AG09319 (cell line): ENCODE results near the gene CDH3.

Source experiments
- DNase-seq: peaks from one replicate; pipeline ENCODE4 v3.0.0-alpha.2; 2010; ENCODE audit warnings: low read depth; ENCODE audit errors: extremely low read depth
- CTCF ChIP-seq: IDR thresholded peaks from 2 replicates; pipeline ENCODE4 v1.5.1; 2011; ENCODE audit warnings: low read depth, mild to moderate bottlenecking, inconsistent platforms, low read length, moderate library complexity

Gene CDH3

GRCh38 chr16:68642047-68642435, 3.1 kb upstream of the CDH3 start:
- TF ChIP-seq CTCF = no peak
- no peak for DNase-seq

DNA sequence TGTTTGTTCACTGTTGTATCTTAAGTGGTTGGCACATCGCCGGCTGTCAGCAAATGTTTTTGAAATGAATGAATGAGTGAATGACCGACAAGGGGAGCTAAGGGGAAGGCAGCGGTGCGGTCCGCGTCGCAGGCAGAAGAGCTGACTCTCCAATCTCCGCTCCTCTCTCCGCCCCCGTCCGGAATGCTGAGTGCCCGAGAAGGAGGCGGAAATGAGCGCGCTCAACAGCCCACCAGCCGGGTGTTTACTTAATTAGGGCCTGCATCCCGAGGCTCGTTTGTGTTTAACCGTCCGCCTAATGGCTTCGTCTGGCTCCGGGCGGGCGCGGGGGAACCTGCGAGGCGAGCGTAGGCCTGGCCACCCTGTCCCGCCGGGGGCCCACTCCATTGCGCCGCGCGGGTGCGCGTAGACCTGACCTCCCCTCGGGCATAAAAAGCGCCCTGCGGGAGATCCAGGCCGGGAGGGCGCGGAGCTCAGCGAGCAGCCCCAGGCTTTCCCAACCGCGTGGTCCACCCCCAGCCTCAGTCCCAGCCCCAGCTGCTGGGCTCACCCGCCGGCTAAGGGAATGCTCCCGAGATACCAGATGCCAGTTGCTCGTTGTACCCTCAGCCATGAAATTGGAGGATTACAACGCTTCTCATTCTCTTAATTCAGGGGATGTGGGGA, 2.5 kb upstream of the CDH3 start:
- TF ChIP-seq CTCF = no peak
- no peak for DNase-seq

DNA sequence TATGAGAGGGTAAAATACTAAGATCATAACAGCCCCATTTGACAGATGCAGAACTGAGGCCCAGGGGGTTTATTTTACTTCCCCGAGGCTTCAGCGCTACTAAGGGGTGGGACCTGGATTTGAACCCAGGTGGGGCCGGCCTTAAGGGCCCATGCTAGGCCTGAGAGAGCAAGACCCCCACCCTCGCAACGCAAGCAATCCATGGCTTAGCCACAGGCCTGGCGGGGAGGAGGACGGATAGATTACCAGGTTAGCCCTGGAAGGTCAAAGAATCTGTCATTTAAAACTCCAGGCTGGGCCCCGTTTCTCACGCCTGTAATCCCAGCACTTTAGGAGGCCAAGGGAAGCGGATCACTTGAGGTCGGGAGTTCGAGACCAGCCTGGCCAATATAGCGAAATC, 1.9 kb upstream of the CDH3 start:
- no peak for DNase-seq
- TF ChIP-seq CTCF = no peak

GRCh38 chr16:68643847-68644246, 1.3 kb upstream of the CDH3 start:
- DNase-seq = no peak
- TF ChIP-seq CTCF = no peak

DNA sequence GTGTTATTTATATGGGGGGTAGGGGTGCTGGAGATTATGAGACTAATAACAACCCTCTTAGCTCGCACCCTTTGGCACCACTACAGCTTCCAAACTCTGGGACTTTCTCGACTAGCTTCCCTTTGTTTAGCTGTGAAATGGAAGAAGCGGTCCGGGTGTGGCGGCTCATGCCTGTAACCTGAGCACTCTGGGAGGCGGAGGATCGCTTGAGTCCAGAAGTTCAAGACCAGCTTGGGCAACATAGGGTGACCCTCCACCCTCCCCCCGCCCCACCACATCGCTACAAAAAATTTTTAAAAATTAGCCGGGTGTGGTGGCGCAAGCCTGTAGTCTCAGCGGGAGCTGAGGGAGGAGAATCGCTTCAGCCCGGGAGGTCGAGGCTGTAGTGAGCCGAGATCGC, 814 bp upstream of the CDH3 start:
- TF ChIP-seq CTCF = no peak
- no peak for DNase-seq

GRCh38 chr16:68645494-68646388, 631 bp downstream of the CDH3 start:
- DNase-seq = no peak
- TF ChIP-seq CTCF = no peak

DNA sequence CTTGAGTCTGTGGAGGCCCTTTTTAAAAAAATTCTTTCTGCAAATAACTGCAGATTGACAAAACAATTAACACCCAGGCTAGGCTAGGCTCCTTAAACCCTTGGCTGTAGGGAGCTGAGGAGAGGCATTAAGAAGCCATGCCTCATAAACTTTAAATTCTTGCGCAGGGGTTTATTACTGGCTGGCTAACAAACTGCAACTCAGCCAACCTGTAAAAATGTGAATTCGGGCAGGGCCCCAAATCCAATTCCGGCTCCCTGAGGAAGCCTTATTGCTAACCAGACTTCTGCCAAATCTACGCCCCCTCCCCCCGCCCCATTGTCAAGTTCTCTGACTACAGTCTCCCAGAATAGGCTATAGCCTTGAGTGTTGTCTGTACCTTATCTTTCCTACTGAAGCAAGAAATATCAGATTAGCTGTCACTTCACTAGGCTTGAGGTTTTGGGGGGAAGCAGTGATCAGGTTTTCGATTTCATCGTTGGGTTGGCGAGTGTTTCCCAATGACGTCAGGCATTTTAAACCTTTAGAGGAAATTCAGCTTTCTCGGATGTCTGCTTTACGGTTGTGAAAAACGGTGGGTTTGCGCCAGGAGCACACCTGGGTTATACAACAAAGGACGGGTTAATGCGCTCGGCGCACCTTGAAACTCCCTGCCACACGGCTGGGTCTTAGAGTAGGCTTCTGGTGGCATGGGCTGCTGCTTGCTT, 2.0 kb downstream of the CDH3 start:
- TF ChIP-seq CTCF = no peak
- no peak for DNase-seq
